HG02642 (cell line): ENCODE data around the gene CLEC18B.
"Not testable (repeated sequence)": the region's sequence is repeated elsewhere in the genome, so short reads cannot be mapped to it uniquely, and the experiment has no call there.

Experiments used
- ATAC-seq: cut with Tn5 transposase; IDR thresholded peaks from one replicate; pipeline ENCODE4 v1.9.1; 2021; ENCODE audit warnings: mild to moderate bottlenecking; ENCODE audit not compliant: unreplicated experiment, poor library complexity

The CLEC18B gene

DNA sequence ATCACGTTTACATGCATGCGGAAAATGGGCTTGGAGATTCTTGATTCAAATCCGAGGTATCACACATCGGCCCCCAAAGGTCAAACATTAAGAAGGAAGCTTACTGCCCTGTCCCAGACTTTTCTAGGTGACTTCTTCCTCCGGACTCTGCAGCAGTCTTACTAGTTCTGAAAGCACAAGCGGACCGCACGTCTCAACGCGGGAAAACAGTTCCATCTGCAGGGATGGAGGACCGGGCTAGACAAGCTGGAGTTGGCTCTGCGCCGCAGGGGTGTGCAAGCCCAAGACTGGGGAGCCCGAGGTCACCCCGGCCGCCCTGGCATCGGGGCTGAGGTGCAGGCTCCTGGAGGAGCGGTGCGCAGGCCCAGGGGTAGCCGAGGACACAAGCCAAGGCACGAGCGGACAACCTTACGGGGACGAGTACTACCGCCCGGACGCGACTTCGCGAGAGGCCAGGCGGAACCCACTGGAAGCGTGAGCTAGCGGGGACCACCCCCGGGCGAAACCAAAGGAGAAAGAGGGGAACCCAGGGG lies 53.7 kb downstream of the CLEC18B start:
- ATAC-seq = peak; percentile 36

DNA sequence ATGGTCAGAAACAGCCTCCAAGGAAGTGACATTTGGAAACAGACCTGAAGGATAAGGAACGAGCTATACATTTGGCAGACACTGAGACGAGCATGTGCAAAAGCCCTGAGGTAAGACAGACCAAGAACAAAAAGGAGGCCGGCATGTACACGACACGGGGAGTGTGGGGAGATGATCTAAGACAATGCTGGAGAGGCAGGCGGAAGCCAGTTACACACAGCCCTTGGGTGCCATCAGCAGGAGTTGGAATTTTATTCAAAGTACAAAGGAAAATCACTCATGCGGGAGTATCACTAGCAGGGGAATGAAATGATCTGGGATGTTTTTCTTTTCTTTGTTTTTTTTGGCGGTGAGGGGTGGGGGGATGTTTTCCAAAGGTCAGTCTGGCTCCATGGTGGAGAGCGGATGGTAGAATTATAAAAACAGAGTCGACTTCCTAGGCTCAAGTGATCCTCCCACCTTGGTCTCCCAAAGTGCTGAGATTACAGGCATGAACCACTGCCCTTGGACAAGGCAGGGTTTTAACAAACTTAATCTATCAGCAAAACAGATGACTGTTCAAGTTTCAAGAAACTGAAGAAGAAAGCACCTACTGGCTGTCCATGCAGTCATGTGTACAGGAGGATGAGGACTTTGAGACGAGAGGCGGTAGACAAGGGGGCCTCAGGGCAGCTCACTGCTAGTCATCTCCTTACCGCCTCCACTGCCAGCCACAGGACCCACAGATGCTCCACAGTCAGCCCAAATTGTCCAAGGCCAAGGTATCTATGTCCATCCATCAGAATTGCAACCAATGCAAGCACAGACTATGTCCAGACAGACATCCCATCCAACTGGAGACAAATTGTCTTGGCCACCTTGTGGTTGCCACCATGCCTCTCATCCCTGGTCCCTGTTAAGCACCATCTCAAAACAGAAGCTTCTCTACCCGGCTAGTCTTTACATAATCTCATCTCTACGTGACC lies 59.4 kb downstream of the CLEC18B start:
- ATAC-seq = not testable (repeated sequence)
